ENCODE measurements around the gene NUCKS1.

Gene NUCKS1

GRCh38 chr1:205783904-205784303 lies 33.9 kb upstream of the NUCKS1 start:
- no peak for ATAC-seq

GRCh38 chr1:205783433-205783795 lies 33.4 kb upstream of the NUCKS1 start:
- TF ChIP-seq BACH2 (CRISPR knock-in tag; IDR thresholded peaks at IDR 0.05; ENCODE audit: borderline replicate concordance) (no peak), ZC3H10 (CRISPR knock-in tag; IDR thresholded peaks at IDR 0.05) (no peak), ZNF70 (CRISPR knock-in tag; IDR thresholded peaks at IDR 0.05) (no peak), ISL1 (CRISPR knock-in tag; IDR thresholded peaks at IDR 0.05) (no peak), ZFP30 (CRISPR knock-in tag; IDR thresholded peaks at IDR 0.05) (no peak), ZNF565 (CRISPR knock-in tag; conservative IDR thresholded peaks at IDR 0.05; ENCODE audit: low read depth) (no peak), RARB (CRISPR knock-in tag; IDR thresholded peaks at IDR 0.05) (no peak), ZFP3 (CRISPR knock-in tag; IDR thresholded peaks at IDR 0.05) (no peak), CSRNP3 (CRISPR knock-in tag; IDR thresholded peaks at IDR 0.05) (no peak), ESRRG (CRISPR knock-in tag; IDR thresholded peaks at IDR 0.05) (no peak), SNAI2 (CRISPR knock-in tag; IDR thresholded peaks at IDR 0.05) (no peak), TSHZ2 (CRISPR knock-in tag; IDR thresholded peaks at IDR 0.05) (no peak), TOX (CRISPR knock-in tag; IDR thresholded peaks at IDR 0.05; ENCODE audit: borderline replicate concordance) (no peak), OSR1 (CRISPR knock-in tag; IDR thresholded peaks at IDR 0.05) (no peak), GLIS3 (CRISPR knock-in tag; IDR thresholded peaks at IDR 0.05) (no peak)
- TF ChIP-seq, protein P1, sequence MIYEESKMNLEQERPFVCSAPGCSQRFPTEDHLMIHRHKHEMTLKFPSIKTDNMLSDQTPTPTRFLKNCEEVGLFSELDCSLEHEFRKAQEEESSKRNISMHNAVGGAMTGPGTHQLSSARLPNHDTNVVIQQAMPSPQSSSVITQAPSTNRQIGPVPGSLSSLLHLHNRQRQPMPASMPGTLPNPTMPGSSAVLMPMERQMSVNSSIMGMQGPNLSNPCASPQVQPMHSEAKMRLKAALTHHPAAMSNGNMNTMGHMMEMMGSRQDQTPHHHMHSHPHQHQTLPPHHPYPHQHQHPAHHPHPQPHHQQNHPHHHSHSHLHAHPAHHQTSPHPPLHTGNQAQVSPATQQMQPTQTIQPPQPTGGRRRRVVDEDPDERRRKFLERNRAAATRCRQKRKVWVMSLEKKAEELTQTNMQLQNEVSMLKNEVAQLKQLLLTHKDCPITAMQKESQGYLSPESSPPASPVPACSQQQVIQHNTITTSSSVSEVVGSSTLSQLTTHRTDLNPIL (CRISPR knock-in tag; IDR thresholded peaks at IDR 0.05; ENCODE audit: low read depth): no peak
- TF ChIP-seq, protein P2, sequence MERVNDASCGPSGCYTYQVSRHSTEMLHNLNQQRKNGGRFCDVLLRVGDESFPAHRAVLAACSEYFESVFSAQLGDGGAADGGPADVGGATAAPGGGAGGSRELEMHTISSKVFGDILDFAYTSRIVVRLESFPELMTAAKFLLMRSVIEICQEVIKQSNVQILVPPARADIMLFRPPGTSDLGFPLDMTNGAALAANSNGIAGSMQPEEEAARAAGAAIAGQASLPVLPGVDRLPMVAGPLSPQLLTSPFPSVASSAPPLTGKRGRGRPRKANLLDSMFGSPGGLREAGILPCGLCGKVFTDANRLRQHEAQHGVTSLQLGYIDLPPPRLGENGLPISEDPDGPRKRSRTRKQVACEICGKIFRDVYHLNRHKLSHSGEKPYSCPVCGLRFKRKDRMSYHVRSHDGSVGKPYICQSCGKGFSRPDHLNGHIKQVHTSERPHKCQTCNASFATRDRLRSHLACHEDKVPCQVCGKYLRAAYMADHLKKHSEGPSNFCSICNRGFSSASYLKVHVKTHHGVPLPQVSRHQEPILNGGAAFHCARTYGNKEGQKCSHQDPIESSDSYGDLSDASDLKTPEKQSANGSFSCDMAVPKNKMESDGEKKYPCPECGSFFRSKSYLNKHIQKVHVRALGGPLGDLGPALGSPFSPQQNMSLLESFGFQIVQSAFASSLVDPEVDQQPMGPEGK (CRISPR knock-in tag; IDR thresholded peaks at IDR 0.05; ENCODE audit: borderline replicate concordance): no peak
- no peak for ATAC-seq

More at GRCh38 chr1:205783904-205784303, 33.9 kb upstream of the NUCKS1 start:
- no peak for TF ChIP-seq RARB (CRISPR knock-in tag; IDR thresholded peaks at IDR 0.05)
- TF ChIP-seq TSHZ2 (CRISPR knock-in tag; IDR thresholded peaks at IDR 0.05): no peak
- no peak for TF ChIP-seq ZNF565 (CRISPR knock-in tag; conservative IDR thresholded peaks at IDR 0.05; ENCODE audit: low read depth)
- no peak for TF ChIP-seq BACH2 (CRISPR knock-in tag; IDR thresholded peaks at IDR 0.05; ENCODE audit: borderline replicate concordance)
- TF ChIP-seq OSR1 (CRISPR knock-in tag; IDR thresholded peaks at IDR 0.05): no peak
- no peak for TF ChIP-seq ZFP3 (CRISPR knock-in tag; IDR thresholded peaks at IDR 0.05)
- no peak for TF ChIP-seq PPARA (CRISPR knock-in tag; IDR thresholded peaks at IDR 0.05; ENCODE audit: borderline replicate concordance)

DNA sequence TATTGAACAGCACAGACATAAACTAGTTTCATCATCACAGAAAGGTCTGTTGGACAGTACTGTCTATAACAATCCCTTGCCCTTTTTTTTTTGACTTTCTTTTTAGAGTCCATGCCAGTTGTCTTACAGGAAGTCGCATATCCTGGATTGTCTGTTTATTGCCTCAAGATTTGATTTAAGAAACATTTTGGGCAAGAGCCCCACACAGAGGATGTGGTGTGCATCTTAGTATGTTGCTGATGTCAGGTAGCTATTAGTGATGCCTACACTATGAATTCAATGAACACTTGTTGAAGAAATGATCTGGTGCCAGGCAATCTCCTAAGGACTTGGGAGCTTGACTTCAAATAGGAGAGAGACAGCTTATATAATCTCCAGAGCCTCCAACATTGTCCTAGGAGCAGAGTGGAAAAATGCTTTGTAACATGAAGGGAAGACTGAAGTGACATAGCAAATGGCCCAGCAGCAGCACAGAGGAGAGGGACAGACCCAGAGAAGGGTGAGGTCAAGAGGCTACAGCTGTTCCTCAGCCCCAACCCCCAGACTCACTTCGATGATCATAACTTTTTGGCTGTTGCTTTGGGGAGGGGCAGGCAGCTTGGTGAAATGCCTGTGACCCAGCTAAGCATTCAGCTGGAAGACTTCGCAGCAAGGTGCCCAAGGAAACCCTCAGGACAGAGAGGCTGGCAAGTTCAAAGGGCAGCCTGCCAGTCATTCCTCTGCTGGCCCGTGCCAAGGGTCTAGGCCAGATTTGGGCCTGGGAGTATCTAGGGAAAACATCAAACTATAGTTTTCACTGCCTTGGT lies 32.8 kb upstream of the NUCKS1 start:
- ATAC-seq: no peak
- TF ChIP-seq ARNTL (CRISPR knock-in tag; IDR thresholded peaks at IDR 0.05; ENCODE audit: borderline replicate concordance, low read depth) (no peak), ZNF565 (CRISPR knock-in tag; conservative IDR thresholded peaks at IDR 0.05; ENCODE audit: low read depth) (no peak), PPARA (CRISPR knock-in tag; IDR thresholded peaks at IDR 0.05; ENCODE audit: borderline replicate concordance) (no peak), RARB (CRISPR knock-in tag; IDR thresholded peaks at IDR 0.05) (no peak), BACH2 (CRISPR knock-in tag; IDR thresholded peaks at IDR 0.05; ENCODE audit: borderline replicate concordance) (no peak), GLIS3 (CRISPR knock-in tag; IDR thresholded peaks at IDR 0.05) (no peak), CSRNP3 (CRISPR knock-in tag; IDR thresholded peaks at IDR 0.05) (no peak), ZC3H10 (CRISPR knock-in tag; IDR thresholded peaks at IDR 0.05) (no peak), ZNF70 (CRISPR knock-in tag; IDR thresholded peaks at IDR 0.05) (no peak), ZNF8 (CRISPR knock-in tag; IDR thresholded peaks at IDR 0.05) (no peak)
- TF ChIP-seq, protein P1 (CRISPR knock-in tag; IDR thresholded peaks at IDR 0.05; ENCODE audit: low read depth): no peak
